Astrocyte (in vitro differentiated cells and primary cell): ENCODE measurements around the gene COL3A1. TPM values are rescaled to one million over a fixed set of nuclear protein-coding genes. Genes with fewer than 3 reads are reported as not detected.
A peak's percentile ranks its signal among the peaks of the same experiment; 100 is the strongest.

Experiments used
- DNase-seq: peaks from one replicate; pipeline ENCODE4 v3.0.0-alpha.2; 2010; ENCODE audit warnings: low read depth
- FAIRE-seq: peaks from 2 replicates; lab custom pipeline; 2011; peaks lifted over from hg19 to GRCh38; lab: Jason Lieb, UNC
- H2AFZ ChIP-seq: 2 replicates; pipeline ENCODE4 v1.6.0; 2012; ENCODE audit warnings: low read depth, low read length, inconsistent platforms
- H3K27ac ChIP-seq: 2 replicates; pipeline ENCODE4 v1.5.1; 2011; ENCODE audit warnings: low read depth, low read length, inconsistent platforms
- H3K27me3 ChIP-seq: 2 replicates; pipeline ENCODE4 v1.6.0; 2011; ENCODE audit warnings: low read length, inconsistent platforms; ENCODE audit not compliant: insufficient read depth
- H3K36me3 ChIP-seq: 2 replicates; pipeline ENCODE4 v1.5.1; 2011; ENCODE audit warnings: low read length, inconsistent platforms; ENCODE audit not compliant: insufficient read depth
- H3K4me1 ChIP-seq: 2 replicates; pipeline ENCODE4 v1.5.1; 2011; ENCODE audit warnings: low read length, inconsistent platforms; ENCODE audit not compliant: insufficient read depth
- H3K4me2 ChIP-seq: 2 replicates; pipeline ENCODE4 v1.6.0; 2012; ENCODE audit warnings: low read length, inconsistent platforms
- H3K4me3 ChIP-seq: 2 replicates; pipeline ENCODE4 v1.5.1; 2011; ENCODE audit warnings: low read depth, mild to moderate bottlenecking, low read length, inconsistent platforms; ENCODE audit not compliant: insufficient read depth
- H3K79me2 ChIP-seq: 2 replicates; pipeline ENCODE4 v1.6.0; 2012; ENCODE audit warnings: mild to moderate bottlenecking, low read length, inconsistent platforms; ENCODE audit not compliant: insufficient read depth
- H3K9ac ChIP-seq: 2 replicates; pipeline ENCODE4 v1.6.0; 2012; ENCODE audit warnings: mild to moderate bottlenecking, low read length, inconsistent platforms
- H3K9me3 ChIP-seq: 2 replicates; pipeline ENCODE4 v1.5.1; 2012; ENCODE audit warnings: low read depth, mild to moderate bottlenecking, low read length, inconsistent platforms; ENCODE audit not compliant: insufficient read depth
- H4K20me1 ChIP-seq: 2 replicates; pipeline ENCODE4 v1.6.0; 2012; ENCODE audit warnings: low read length, inconsistent platforms; ENCODE audit not compliant: insufficient read depth
- H3K27ac Mint-ChIP-seq: one replicate; pipeline ENCODE4 v1.8.0; 2021; ENCODE audit warnings: mild to moderate bottlenecking, mixed read lengths; ENCODE audit not compliant: unreplicated experiment
- H3K27me3 Mint-ChIP-seq: one replicate; pipeline ENCODE4 v1.8.0; 2021; ENCODE audit warnings: low read depth, mixed read lengths; ENCODE audit not compliant: unreplicated experiment
- H3K36me3 Mint-ChIP-seq: one replicate; pipeline ENCODE4 v1.8.0; 2021; ENCODE audit warnings: low read depth, mixed read lengths; ENCODE audit not compliant: unreplicated experiment
- H3K4me1 Mint-ChIP-seq: one replicate; pipeline ENCODE4 v1.8.0; 2021; ENCODE audit warnings: low read depth, mixed read lengths; ENCODE audit not compliant: unreplicated experiment
- H3K4me3 Mint-ChIP-seq: one replicate; pipeline ENCODE4 v1.8.0; 2021; ENCODE audit warnings: mild to moderate bottlenecking, moderate library complexity, mixed read lengths; ENCODE audit not compliant: unreplicated experiment
- H3K9me3 Mint-ChIP-seq: one replicate; pipeline ENCODE4 v1.8.0; 2021; ENCODE audit warnings: mild to moderate bottlenecking, mixed read lengths; ENCODE audit not compliant: unreplicated experiment
- EZH2 ChIP-seq: IDR thresholded peaks from 2 replicates; pipeline ENCODE4 v1.6.1; 2012; ENCODE audit warnings: mild to moderate bottlenecking, low read length, inconsistent platforms; ENCODE audit not compliant: insufficient read depth
- total RNA-seq: library from RNA; stranded (reverse); gene quantifications from 2 replicates; pipeline ENCODE4 v1.2.1, GENCODE V29; 2021
- TF ChIP-seq, protein P1 (sequence below): IDR thresholded peaks from 2 replicates; pipeline ENCODE4 v1.5.1; 2011; ENCODE audit warnings: low read depth, mild to moderate bottlenecking, inconsistent platforms, low read length, moderate library complexity; ENCODE audit not compliant: insufficient read depth

COL3A1 gene
- total RNA-seq, 1 donor from 2014 or later = 350 TPM

DNA sequence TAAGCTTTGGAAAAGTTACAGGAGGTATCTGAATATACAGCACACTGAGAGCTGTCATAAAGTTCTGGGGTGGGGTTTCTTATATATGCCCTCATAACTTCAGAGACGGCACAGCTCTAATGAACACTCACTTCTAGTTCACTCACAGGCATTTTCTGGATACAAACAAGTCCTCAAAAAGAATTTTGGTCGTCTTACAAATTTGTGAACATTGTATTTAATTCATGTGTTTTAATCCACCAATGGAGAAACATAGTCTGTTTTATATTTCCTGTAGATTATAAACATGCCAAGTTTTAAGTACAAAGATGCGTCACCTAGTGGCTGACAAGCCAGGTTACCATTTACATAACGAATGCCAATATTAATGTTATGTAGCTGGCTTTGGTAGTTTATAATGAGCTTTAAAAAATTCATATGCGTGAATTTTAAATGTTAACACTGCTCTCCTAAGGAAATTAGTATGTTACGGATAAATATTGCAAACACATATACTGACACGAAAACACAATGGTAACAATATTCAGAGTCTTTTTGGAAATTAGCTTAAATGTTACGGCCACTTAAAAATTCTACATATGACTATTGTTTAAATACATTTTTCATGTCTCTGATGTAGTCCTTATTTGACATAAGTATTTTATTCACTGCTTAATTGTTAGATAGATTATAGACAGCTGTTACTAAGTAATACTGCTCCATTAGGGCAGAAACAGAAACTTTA lies 2.5 kb downstream of the COL3A1 start:
- H3K27ac ChIP-seq = peak overlapping the region; percentile 55
- H3K9ac ChIP-seq = peak overlapping the region; percentile 87
- peaks cover 1% of the 10 kb centered on the region for H3K9me3 Mint-ChIP-seq
- H3K36me3 Mint-ChIP-seq = no peaks in the 10 kb centered on the region
- peaks cover 18% of the 10 kb centered on the region for H3K4me1 ChIP-seq
- H3K4me3 Mint-ChIP-seq = peak overlapping the region; percentile 91
- H3K4me1 Mint-ChIP-seq = peaks cover 29% of the 10 kb centered on the region
- peak overlapping the region; percentile 78 for H3K4me2 ChIP-seq
- no peaks in the 10 kb centered on the region for H3K9me3 ChIP-seq
- no peaks in the 10 kb centered on the region for H3K36me3 ChIP-seq
- no peaks in the 10 kb centered on the region for H3K27me3 ChIP-seq
- FAIRE-seq (peak; percentile 91), DNase-seq (no peak)
- H2AFZ ChIP-seq = no peak overlapping the region
- peaks cover 41% of the 10 kb centered on the region for H3K79me2 ChIP-seq
- no peaks in the 10 kb centered on the region for H3K27me3 Mint-ChIP-seq
- no peak for TF ChIP-seq EZH2
- TF ChIP-seq, protein P1, sequence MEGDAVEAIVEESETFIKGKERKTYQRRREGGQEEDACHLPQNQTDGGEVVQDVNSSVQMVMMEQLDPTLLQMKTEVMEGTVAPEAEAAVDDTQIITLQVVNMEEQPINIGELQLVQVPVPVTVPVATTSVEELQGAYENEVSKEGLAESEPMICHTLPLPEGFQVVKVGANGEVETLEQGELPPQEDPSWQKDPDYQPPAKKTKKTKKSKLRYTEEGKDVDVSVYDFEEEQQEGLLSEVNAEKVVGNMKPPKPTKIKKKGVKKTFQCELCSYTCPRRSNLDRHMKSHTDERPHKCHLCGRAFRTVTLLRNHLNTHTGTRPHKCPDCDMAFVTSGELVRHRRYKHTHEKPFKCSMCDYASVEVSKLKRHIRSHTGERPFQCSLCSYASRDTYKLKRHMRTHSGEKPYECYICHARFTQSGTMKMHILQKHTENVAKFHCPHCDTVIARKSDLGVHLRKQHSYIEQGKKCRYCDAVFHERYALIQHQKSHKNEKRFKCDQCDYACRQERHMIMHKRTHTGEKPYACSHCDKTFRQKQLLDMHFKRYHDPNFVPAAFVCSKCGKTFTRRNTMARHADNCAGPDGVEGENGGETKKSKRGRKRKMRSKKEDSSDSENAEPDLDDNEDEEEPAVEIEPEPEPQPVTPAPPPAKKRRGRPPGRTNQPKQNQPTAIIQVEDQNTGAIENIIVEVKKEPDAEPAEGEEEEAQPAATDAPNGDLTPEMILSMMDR = no peak
- no peaks in the 10 kb centered on the region for H4K20me1 ChIP-seq
- peak overlapping the region; percentile 66 for H3K4me3 ChIP-seq
- H3K27ac Mint-ChIP-seq = peak overlapping the region; percentile 58

DNA sequence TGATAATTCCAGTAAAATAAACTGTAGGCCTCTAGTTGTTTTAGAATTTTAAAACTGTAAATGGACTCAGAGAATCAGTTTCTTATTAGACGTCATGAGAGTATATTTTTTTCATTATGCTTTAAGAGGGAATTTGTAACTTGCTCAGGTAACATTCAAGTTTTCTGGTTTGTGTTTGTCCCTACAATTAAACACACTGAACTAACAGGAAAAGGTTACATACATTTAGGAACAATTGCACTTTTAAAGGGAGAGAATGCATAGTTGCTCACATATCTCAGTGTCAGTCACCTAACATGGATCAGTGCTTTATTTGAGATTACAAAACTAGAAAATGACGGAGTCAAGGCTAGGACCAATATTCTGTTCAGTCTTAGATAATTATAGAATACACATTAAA lies 3.1 kb downstream of the COL3A1 start:
- Mint-ChIP-seq H3K36me3 (no peaks in the 10 kb centered on the region), H3K27me3 (no peaks in the 10 kb centered on the region), H3K4me3 (peak overlapping the region; percentile 91), H3K4me1 (peaks cover 29% of the 10 kb centered on the region), H3K27ac (peak overlapping the region; percentile 45), H3K9me3 (peaks cover 1% of the 10 kb centered on the region)
- TF ChIP-seq, protein P1 = no peak
- no peak for TF ChIP-seq EZH2
- H2AFZ ChIP-seq = no peak overlapping the region
- H3K9me3 ChIP-seq = no peaks in the 10 kb centered on the region
- no peaks in the 10 kb centered on the region for H3K27me3 ChIP-seq
- H3K4me3 ChIP-seq = peak overlapping the region; percentile 27
- peak overlapping the region; percentile 78 for H3K4me2 ChIP-seq
- H3K4me1 ChIP-seq = peaks cover 18% of the 10 kb centered on the region
- DNase-seq (no peak), FAIRE-seq (no peak)
- H3K79me2 ChIP-seq = peaks cover 44% of the 10 kb centered on the region
- peak overlapping the region; percentile 87 for H3K9ac ChIP-seq
- no peaks in the 10 kb centered on the region for H4K20me1 ChIP-seq
- H3K36me3 ChIP-seq = no peaks in the 10 kb centered on the region
- peak overlapping the region; percentile 87 for H3K27ac ChIP-seq
